GM12875 (cell line): ENCODE measurements around the gene YLPM1.

ENCODE experiments used
- H3K4me3 ChIP-seq: one replicate; pipeline ENCODE4 v1.5.1; 2011; ENCODE audit warnings: low read depth, low read length, control low read depth
- TF ChIP-seq, protein P1 (sequence below): IDR thresholded peaks from 2 replicates; pipeline ENCODE4 v1.5.1; 2011; ENCODE audit warnings: low read depth, mild to moderate bottlenecking, control low read depth, inconsistent platforms, low read length, moderate library complexity, borderline replicate concordance; ENCODE audit not compliant: insufficient read depth

YLPM1 gene

DNA sequence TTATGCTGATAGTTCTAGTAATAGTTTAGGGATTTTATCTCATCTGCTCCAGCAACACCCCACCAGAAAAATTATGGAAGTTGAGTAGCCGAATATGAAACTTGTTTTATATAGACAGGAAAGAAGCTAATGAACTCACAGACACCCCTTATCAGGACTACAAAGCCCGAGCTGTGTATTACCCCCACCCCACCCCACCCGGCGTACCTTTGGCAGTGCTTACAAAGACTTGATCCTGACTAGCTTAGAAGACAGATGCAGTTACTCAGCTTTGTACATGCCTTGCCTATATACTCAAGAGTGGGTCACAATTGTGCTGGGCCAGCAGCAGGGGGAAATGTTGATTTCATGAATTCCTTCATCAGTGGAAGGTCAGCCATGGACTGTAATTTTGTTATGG, 90.5 kb downstream of the YLPM1 start:
- TF ChIP-seq, protein P1, sequence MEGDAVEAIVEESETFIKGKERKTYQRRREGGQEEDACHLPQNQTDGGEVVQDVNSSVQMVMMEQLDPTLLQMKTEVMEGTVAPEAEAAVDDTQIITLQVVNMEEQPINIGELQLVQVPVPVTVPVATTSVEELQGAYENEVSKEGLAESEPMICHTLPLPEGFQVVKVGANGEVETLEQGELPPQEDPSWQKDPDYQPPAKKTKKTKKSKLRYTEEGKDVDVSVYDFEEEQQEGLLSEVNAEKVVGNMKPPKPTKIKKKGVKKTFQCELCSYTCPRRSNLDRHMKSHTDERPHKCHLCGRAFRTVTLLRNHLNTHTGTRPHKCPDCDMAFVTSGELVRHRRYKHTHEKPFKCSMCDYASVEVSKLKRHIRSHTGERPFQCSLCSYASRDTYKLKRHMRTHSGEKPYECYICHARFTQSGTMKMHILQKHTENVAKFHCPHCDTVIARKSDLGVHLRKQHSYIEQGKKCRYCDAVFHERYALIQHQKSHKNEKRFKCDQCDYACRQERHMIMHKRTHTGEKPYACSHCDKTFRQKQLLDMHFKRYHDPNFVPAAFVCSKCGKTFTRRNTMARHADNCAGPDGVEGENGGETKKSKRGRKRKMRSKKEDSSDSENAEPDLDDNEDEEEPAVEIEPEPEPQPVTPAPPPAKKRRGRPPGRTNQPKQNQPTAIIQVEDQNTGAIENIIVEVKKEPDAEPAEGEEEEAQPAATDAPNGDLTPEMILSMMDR: no peak
- no peak overlapping the region for H3K4me3 ChIP-seq

DNA sequence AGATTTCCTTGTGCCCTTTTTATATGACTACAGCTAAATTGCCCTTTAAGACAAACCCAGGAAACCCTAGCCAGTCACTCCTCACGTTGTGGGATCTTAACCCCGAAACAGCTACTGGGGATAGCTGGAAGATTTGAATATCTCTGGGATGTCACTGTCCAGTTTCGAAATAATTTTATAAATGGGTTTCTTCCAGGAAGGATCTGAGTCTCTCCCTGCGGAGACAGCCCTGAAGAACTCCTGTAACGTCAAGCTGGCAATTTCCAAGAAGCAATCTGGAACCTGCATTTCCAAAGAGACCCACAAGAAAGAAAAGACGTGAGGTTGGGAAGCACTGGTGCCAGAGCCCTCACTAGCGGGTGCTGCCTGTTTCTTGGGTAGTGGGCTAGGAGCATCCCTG, 91.9 kb downstream of the YLPM1 start:
- H3K4me3 ChIP-seq: no peak overlapping the region
- TF ChIP-seq, protein P1: no peak

DNA sequence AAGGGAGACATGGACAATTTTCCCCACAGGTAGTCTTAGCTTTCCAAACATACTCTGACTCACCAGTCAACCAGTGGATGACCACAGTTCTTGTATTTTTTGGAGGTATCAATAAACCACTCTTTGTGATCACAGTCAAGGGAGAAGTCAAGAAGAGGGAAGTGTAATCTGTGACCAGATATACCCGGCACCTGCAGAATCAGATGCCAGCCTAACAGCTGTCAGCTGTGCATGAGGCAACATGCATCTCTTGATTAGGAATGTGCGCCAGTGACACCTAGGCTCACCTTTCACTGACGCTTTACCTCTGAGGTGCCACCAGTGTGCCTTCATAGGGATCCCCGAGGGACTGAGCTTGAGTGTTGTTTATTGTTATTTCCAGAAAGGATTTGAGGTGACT, 92.8 kb downstream of the YLPM1 start:
- H3K4me3 ChIP-seq: no peak overlapping the region
- TF ChIP-seq, protein P1: no peak

DNA sequence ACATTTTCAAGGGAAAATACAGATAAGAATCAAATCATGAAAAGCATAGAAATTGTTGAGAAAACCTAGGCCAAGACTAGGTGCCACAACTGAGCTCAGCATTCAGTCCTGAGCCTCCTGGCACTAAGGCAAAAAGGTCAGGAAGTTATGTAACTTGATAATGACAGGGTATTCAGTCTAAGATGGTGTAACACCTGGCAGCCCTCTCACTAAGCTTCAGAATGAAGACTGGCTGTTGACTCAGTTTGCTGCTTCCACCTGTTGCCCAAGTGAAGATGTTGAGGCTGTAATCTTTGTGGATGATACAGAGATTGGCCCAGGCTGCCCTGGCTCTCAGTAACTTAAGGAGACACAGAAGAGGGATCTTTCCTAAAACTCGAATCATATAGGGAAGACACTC, 93.2 kb downstream of the YLPM1 start:
- TF ChIP-seq, protein P1: no peak
- no peak overlapping the region for H3K4me3 ChIP-seq

DNA sequence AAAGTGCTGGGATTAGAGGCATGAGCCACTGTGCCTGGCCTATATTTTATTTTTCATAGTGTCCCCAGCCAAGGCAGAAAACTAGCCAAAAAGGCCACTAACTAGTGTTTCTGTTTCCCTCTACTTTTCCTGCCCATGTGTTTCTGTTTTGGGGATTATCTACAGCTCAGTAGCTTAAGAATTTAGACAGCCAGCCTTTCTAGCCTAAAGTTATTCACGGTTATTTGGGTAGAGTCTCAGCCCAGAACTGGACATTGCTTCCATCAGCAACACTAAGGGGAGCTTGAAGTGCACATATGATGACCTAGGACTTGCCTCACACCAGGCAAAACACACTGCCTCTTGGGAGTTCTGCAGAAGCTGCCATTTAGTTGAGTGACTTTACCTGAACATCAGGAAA, 94.9 kb downstream of the YLPM1 start:
- H3K4me3 ChIP-seq: no peak overlapping the region
- TF ChIP-seq, protein P1: no peak

DNA sequence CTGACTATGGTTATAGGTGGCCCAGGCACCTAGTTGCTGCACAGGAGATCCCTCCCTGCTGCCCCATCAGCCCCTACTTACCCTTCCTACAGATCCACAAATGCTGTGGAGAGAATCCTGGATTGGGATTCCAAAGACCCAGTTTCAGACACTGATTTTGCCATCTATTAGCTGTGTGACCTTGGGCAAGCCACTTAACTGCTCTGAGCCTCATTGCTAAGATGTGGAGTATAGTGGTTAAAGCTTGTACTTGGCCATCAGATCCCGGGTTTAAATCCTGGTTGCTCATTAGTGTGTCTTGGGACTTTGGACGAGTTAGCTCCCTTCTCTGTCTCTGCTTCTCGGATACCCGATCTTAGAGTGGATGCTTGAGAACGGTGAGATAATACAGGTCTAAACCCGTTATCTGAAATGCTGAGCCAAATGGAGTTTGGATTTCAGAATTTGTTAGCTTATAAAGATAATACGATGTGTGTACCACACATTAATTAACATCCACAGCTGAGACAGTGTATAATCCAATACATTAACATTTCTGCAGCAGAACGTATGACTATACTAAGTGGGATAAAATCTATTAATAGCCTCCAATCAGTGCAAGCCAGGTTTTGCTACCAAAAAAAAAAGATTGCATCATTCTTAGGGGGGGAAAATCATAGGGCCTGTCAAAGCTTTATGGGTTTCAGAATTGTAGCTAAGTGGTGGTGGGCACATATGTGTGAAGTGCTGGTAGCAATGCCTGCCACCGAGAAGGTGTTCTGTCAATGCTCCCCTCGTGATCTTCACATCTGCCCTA, 96.8 kb downstream of the YLPM1 start:
- TF ChIP-seq, protein P1: no peak
- no peak overlapping the region for H3K4me3 ChIP-seq
